IPS DF 4.7 (cell line): ENCODE results near the gene STAB2.

Source experiments
- DNase-seq: peaks from one replicate; pipeline ENCODE4 v3.0.0-alpha.2; 2013; ENCODE audit warnings: low spot score; ENCODE audit errors: extremely low read depth

The STAB2 gene

GRCh38 chr12:103688376-103689063, 101.4 kb downstream of the STAB2 start:
- DNase-seq, result no peak

DNA sequence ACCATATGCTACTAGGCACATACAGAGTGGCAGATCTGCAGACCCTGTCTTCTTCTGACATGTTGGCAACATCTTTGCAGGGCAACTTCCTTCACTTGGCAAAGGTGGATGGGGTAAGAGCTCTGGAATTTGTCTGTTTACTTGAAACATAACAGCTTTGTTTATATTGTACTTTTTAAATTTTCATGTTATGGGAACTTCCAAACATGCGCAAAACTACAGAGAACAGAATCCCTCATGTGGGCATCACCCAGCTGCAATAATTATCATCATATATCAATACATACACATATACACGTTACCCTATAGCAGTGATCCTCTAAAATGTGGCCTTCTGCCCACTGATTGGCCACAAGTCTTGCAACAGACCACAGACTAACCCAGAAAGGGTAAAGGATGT, 103.4 kb downstream of the STAB2 start:
- no peak for DNase-seq

DNA sequence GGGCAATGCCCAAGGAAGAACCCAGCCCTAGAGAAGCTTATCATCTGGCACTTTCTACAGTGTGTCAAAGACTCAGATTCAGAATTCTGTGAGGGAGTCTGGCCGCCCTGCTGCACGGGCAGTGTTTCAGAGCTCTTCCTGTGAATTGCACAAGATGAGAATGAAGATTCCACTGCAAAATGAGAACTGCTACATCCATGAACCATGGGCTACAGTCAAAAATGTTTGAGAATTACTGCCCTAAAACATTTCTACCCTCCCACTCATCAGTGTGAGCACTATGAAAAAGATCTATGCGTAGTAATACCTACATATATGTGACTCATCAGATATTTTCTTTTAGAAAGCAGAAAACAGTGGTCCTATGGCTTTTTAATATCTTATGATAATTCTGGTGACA, 104.0 kb downstream of the STAB2 start:
- no peak for DNase-seq

GRCh38 chr12:103696101-103696500, 109.0 kb downstream of the STAB2 start:
- no peak for DNase-seq

DNA sequence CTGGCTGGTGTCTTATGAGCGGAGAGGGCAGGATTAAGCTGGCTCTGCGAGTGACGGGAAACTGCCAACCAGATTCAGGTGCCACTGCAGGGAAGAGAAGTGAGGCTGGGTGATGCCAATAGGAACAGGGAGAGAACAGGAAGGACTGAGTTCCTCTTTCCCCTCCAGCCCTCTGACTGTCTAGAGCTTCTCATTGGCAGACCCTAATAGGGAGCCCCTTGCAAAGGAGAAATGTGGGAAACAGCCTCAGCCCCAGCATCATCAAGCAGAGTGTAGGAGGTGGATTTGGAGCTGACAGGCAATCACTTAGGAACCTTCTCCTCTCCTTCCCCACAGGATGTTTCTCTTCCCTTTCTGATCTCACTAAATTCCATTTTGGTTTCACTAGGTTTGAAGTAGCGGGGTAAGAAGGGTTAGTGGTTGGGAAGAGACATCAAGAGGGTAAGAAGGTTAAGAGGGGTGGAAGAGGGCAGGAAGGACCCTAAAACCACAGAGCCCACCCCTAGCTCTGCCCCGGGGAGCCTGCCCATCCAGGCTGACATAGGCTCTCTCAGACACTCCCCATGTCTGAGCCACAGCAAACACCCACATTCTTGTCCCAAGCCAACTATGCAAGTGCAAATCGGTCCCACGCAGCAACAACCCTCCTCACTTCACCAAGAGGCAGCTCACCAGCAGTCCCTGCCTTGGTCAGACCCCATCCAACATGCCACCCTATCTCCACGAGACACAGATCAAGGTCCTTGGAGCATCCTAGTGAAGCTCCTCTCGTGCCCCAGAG, 111.1 kb downstream of the STAB2 start:
- no peak for DNase-seq

DNA sequence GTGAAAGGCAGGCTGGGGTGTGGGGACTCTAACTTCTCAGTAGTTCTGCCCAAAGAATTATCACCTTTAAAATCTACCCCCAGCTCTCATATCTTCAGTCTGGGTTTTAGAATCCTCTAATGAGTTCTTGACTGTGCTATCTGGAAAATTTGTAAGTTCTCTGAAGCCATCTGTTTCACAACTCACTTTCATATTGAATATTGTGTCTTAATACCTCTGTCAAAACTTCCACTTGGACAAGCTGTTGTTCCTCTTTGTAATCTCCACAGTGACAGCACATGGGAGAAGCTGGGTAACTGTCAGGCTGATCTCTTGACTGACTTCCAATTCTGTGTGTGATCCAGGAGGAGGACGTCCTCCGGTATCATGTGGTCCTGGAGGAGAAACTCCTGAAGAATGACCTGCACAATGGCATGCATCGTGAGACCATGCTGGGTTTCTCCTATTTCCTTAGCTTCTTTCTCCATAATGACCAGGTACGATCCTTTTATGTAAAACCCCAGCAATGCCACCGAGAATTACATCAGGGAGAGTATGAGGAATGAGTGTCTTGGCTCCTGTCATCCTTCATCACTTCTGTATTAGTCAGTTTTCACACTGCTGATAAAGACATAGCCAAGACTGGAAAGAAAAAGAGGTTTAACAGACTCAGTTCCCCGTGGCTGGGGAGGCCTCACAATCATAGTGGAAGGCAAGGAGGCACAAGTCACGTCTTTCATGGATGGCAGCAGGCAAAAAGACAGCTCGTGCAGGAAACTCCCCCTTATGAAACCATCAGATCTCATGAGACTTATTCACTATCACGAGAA, 111.9 kb downstream of the STAB2 start:
- DNase-seq, result no peak

DNA sequence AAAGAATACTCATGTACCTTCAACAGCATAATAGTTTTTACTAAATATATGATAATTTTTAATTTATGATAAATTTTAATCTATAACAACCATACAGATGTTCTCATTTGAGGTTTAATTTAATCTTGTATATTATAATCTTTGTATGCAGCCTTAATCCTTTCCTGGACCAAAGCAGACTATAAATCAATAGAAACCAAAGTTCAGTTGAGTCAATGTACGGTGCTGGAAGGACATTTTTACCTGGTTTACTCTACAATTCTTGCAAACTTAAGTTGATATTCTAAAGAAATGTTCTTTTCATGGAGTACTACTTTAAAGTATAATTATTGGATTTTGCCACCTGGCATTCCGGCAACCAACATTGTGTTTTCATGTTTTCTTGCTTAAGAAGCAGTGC, 118.0 kb downstream of the STAB2 start:
- no peak for DNase-seq

DNA sequence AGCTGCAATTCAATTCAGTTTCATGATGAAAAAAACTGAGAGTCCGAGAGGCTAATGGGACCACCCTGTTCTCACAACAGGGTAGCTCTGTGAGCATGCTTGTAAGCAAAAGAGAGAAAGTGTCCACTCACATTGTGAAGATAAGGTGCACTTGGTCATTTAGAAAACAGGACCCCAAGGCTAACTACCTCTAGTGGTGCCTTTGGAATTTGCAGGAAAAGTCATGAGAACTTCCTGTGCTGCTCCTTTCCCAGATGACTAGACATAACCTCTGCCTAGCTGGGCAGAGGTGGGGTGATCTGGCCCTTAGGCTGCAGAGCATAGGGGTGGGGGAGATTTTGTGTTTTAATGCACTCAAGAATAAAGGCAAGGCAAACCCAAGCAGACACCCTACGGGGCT, 118.9 kb downstream of the STAB2 start:
- peak; percentile 22 for DNase-seq

DNA sequence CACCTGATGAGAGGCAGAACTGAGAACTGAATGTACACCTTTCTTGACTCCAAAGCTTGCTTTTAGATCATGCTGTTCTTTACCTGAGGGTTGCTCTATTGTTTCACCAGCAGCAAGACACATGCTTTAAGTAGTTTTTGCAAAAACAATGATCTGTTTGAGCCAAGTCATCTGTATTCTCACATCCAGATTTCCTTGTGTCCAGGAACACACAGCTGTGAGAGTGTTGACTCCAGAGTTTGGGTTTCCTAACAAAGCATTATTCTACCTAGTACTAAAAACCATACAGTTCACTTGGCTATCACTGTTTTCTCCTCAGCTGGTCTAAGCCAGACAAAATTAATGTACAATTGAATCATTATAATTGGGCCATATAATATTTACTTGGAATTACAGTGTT, 120.4 kb downstream of the STAB2 start:
- no peak for DNase-seq

GRCh38 chr12:103710544-103710943, 123.5 kb downstream of the STAB2 start:
- no peak for DNase-seq

- no peak for DNase-seq
Measured at GRCh38 chr12:103712216-103712615, 125.1 kb downstream of the STAB2 start.

GRCh38 chr12:103715494-103715893, 128.4 kb downstream of the STAB2 start:
- DNase-seq, result no peak

DNA sequence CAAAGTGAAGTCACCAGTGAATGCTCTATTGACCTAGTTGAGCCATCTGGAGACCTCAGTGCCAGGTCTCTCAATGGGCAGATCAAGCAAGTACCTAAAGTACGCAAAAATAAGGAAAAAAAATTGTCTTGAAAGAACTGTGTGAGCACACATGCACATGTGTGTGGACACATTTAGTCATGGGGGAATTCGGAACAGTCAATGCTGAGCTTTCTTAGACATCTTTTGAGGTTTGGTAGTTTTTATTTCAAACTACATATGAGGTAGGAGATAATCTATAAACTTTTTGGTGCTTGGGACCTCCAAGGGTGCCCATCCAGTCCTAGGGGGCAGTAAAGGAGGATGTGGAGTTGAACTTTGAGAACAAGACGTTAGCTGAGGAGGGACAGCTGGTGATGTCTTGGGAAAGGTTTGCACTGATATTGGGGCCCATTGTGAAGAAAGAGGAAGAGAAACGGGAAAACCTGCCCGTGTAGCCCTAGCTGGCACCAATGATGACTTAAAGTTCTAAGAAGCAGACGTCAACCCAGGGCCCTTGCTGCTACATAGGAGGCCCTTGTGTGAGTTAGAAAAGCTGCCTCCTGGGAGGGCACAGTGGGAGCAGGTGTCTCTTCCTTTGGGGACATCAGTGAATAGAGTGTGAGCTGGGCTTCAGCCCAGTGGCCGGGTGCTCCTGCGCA, 129.6 kb downstream of the STAB2 start:
- no peak for DNase-seq

- no peak for DNase-seq
Measured at GRCh38 chr12:103725398-103725797, 138.3 kb downstream of the STAB2 start.

DNA sequence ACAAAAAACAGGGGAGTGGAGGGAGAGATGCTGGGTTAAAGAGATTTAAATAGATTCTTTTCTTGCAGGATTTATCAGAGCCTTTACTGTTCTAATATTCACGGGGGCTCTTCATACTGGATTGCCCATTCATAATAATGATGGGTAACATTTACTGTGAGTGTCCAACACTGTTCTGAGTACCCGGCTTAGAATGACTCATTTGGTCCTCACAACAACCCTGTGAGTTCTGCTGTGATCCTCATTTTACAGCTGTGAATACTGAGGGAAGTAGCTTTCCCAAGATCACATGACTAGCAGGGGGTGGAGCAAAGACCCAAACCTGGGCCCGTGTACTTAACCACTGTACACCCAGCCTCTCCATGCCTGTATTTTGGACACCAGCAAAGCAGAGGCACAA, 140.6 kb downstream of the STAB2 start:
- DNase-seq, result no peak

- no peak for DNase-seq
Measured at GRCh38 chr12:103728323-103728722, 141.2 kb downstream of the STAB2 start.

- no peak for DNase-seq
Measured at GRCh38 chr12:103729499-103729898, 142.4 kb downstream of the STAB2 start.

DNA sequence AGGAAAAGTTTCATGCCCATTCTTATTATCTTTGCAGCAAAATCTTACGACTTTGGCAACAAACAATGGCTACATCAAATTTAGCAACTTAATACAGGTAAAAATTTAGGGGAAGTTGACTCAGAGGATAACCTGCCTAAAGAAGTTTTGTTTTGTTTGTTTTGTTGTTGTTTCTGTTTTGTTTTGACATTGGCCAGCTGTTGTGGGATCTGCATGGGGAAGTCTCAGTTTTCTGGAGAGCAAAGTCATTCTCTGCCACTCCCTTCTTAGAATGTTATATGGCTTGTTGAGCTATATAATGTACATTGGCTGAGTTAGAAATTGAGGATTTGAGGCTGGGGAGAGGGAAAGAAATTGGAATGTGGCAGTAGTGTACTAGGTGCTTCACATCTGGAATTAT, 144.5 kb downstream of the STAB2 start:
- DNase-seq, result no peak

DNA sequence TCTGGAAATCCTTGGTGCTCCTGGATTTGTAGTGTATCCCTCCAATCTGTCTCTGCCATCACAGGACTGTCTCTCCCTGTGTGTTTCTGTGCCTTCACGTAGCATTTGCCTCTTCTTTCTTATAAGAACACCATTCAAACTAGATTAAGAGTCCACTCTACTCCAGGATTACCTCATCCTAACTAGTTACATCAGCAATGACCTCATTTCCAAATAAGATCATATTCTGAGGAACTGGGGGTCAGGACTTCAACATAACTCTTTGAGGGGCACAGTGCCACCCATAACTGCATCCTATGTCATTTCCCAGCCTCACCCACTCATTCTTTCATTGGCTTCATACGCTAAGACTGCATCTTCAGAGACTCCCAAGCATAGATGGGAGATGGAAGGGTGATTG, 147.8 kb downstream of the STAB2 start:
- DNase-seq, result no peak

DNA sequence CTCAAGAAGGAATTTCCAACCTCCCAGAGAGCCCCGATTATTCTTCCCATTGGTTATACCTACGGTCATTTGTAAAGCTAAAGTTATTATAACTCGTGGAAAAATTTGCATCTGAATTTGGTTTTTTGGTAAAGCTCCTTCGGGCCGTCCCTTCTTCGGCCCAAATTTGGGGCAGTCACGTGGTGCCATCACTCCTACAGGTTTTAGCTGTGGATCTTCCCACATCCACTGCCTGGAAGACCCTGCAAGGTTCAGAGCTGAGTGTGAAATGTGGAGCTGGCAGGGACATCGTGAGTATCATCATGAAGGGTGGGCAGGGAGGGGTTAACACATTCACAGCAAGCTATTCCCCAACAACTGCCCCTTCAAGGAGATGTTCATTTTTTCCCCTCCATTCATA, 148.2 kb downstream of the STAB2 start:
- DNase-seq, result no peak

DNA sequence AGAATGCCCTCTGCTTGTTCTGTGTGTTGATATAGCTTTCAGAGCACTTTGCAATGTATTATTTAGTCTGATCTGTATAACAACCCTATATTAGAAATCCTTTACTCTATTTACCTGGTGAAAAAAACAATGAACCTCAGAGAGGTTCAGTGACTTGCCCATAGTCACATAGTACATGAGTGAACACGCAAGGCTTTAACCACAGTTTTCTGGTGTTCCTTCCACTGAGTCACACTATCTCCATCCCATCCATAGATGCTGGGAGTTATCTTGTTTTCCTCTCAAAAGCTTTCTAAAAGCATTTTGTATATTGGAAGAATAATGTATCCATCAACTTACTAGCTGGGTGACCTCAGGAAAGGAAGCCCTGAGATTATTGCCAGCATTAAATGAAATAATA, 149.5 kb downstream of the STAB2 start:
- no peak for DNase-seq

DNA sequence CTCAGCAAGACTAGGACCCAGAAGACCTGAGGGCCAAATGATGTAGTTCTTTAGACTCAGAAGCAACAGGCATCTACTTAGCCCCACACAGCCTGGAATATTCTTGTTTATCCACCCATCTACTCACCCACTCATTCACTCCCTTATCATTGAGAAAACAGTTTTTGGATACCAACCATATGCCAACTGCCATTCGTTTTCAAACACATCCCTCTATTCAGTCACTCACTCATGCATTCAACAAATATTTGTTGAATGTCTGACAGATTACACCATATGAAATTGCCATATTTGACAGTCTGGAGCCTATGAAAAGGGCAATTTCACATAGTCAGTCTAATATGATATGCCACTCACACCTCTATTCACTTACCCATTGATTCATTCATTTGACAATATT, 150.8 kb downstream of the STAB2 start:
- DNase-seq, result no peak
